SKM-1 treated with dmso at 0.1 percent for 144 hours (cell line): ENCODE data around the gene CLMP.
"Not testable (repeated sequence)": the region's sequence is repeated elsewhere in the genome, so short reads cannot be mapped to it uniquely, and the experiment has no call there.

Experiments
- DNase-seq: peaks from one replicate; lab custom pipeline; 2025; ENCODE audit not compliant: unreplicated experiment; lab: John Stamatoyannopoulos, UW

Gene CLMP

GRCh38 chr11:123060277-123061000, 134.6 kb downstream of the CLMP start:
- DNase-seq, result no peak

DNA sequence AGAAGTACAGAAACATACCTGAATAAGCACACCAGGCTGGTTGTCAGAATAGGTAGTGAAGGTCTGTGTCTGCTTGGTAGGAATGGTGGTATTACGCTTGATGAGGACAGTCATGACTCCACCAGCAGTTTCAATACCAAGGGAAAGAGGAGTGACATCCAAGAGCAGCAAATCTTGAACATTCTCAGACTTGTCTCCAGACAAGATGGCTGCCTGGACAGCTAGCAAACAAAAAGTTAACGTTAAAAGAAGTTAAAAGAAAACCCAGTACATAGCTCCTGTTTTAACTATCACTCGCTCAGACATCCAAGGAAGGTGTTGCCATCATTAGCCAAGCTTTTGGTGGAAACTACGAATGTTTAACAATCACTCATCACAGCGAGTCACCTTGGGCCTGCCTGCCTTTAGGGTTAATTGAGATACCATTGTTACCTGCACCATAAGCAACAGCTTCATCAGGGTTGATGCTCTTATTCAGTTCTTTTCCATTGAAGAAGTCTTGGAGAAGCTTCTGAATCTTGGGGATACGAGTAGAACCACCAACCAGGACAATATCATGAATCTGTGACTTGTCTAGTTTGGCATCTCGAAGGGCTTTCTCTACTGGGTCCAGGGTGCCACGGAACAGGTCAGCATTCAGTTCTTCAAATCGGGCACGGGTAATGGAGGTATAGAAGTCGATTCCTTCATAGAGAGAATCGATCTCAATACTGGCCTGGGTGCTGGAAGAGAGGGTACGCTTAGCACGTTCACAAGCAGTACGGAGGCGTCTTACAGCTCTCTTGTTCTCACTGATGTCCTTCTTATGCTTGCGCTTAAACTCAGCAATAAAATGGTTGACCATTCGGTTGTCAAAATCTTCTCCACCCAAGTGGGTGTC, 135.8 kb downstream of the CLMP start:
- DNase-seq, result not testable (repeated sequence)

DNA sequence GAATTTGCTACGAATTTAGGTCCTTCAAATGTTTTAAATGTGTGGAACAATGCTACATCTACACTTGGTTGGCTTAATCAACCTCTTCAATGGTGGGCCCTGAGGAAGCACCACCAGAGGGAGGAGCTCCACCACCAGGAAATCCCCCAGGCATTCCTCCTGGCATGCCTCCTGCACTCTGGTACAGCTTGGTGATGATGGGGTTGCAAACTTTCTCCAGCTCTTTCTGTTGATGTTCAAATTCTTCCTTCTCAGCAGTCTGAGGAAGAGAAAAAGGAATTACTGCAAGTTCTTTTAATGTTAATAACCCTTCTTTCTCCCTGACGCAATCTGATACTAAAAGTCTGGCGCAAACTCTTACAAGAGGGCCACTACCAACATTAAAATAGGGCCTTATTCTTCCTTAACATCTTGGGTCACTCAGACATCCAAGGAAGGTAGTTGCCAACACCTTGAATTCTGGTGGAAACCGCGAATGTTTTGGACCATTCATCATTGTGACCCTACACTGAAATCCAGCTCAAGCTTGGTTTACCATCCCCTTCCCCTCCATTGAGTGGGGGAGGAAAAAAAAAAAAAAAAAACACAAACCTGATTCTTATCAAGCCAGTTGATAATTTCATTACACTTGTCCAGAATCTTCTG, 137.3 kb downstream of the CLMP start:
- no peak for DNase-seq

- no peak for DNase-seq
Measured at GRCh38 chr11:123056835-123057491, 138.1 kb downstream of the CLMP start.

- DNase-seq, result no peak
Measured at GRCh38 chr11:123055191-123055901, 139.7 kb downstream of the CLMP start.

DNA sequence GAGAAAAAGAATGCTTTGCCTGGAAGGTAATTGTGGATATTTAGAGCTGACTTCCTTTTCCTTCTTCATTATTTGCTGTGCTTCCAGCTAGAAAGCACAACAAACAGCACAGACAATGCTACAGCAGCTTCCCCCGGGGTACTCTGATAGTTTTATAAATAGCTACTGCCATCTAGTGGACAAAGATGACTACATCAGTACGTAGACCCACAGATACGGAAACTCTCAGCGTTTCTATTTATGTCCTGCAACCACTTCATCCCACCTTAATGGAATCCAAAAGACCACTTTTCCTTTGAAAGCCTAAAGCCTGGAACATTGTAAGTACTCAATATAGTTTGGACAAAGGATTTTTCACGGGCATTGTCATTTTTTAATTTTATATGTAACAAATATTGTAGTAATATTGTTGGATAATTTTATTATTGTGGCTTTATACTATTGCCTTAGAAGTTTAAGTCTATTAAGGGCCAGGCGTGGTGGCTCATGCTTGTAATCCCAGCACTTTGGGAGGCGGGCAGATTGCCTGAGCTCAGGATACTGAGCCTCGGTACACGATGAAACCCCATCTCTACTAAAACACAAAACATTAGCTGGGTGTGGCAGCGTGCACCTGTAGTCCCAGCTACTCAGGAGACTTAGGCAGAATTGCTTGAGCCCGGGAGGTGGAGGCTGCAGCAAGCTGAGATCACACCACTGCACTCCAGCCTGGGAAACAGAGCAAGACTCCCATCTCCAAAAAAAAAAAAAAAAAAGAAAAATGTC, 140.6 kb downstream of the CLMP start:
- DNase-seq, result peak; percentile 83

DNA sequence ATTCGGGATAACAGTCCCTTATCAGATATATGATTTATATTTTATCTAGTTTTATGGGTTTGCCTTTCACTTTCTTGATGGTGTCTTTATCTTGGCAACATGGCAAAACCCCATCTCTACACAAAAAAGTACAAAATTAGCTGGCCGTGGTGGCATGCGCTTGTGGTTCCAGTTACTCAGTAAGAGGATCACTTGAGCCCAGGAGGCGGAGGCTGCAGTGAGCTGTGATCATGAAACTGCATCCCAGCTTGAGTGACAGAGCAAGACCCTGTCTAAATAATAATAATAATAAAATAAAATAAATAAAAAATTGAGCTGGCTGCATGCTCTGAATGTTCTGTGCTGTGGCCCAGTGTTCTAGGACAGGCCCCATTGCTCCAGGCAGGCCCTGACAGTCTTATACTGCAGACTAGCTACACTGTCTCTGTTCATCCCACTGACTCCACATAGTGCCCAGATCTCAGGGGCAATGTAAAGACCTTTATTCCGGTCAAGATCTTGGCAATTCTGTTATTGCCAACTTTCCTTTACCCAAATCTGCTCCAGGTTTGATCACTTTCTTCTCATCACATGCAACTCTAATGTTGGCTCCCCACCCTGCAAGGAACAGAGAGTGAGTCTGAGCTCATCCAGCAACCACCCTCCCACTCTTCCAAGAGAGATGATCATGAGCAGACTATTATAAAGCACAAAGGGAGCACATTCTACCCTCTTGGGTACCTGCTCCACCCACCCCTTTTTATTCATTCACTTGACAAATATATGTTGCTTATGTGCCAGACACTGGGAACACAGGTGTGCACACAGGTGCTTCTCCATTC, 141.9 kb downstream of the CLMP start:
- no peak for DNase-seq

DNA sequence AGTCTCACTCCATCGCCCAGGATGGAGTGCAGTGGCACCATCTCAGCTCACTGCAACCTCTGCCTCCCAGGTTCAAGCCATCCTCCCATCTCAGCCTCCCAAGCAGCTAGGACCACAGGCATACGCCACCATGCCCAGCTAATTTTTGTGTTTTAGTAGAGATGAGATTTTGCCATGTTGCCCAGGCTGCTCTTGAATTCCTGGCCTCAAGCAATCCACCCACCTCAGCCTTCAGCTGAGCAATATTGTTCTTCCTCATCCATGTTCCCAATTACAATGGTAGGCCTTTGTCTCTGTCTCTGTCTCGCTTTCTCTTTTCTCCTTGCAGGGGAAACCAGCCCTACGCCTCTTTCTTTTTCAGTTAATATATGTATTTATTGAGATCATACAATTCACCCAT, 143.4 kb downstream of the CLMP start:
- no peak for DNase-seq

DNA sequence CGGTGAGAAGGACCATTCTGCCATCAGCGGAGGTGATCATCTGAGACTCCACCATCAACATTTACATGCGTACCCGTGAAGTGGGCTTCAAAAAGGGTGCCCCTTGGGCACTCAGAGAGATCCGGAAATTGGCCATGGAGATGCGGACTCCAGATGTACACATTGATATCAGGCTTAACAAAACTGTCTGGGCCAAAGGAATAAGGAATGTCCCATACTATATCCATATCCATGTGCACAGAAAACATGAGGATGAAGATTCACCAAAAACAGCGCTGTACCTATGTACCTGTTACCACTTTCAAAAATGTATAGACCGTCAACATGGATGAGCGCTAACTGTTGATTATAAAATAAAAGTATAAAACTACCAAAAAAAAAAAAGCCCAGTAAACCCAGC, 143.9 kb downstream of the CLMP start:
- no peak for DNase-seq

- no peak for DNase-seq
Measured at GRCh38 chr11:123047947-123048293, 147.1 kb downstream of the CLMP start.

DNA sequence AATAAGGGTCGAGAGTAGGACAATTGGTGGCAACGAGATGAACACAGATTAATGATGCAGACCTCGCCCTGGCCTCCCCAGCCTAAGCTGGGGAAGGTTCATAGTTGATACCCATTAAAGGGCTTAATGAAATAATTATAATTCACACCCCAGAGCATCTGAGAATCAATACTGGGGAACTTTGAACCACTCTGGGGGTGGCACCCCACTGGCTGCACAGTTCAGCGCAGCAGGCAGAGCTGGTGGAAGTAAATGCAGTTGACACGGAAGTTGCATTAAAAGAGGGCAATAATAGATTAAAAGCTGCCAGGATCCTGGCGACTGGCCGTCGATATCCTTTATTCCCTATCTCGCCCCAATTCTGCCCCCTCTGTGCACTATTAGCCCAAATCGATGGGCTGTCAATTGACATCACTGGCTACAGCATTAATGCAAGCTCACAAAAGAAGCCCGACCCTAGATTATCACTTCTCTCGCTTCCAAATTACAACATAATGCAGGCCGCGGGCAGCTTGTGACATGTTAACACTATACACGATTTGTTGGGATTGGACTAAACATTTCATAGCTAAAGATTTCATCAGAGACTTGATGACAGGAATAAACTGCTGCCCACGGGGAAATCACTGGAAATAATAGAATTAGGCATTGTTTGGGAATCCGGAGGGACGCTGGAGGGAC, 147.6 kb downstream of the CLMP start:
- DNase-seq, result no peak

- no peak for DNase-seq
Measured at GRCh38 chr11:123046473-123047259, 148.4 kb downstream of the CLMP start.

DNA sequence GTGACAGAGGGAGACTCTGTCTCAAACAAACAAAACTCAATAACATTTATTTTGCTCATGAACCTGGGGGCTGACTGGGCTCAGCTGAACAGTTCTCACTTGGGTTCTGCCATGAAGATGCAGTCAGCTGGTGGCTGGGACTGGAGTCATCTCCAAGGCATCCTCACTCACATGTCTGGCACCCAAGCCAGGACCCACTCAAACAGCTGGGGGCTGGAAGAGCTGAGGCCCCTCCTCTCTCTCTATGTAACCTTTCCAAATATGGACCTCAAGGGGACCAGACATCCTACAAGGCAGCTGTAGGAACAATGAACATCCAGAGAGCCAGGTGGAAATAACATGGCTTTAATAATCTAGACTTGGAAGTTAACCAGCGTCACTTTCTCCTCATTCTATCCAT, 149.9 kb downstream of the CLMP start:
- no peak for DNase-seq

- DNase-seq, result no peak
Measured at GRCh38 chr11:123041185-123041584, 153.9 kb downstream of the CLMP start.

DNA sequence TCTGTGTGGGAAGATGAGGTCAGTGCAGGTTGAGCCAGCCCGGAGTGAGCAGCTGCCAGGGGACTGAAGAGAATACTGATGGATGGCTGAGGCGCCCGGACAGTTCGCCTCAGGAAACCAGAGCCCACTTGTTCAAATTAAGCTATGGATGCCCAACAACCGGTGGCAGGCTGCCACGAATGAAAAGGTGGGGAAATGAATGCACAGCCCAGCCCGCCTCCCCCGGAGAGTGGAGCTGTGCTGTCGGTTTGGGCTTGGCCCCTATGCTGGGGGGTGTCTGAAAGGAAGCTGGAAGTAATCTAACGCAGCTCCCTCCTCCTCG, 155.0 kb downstream of the CLMP start:
- no peak for DNase-seq

DNA sequence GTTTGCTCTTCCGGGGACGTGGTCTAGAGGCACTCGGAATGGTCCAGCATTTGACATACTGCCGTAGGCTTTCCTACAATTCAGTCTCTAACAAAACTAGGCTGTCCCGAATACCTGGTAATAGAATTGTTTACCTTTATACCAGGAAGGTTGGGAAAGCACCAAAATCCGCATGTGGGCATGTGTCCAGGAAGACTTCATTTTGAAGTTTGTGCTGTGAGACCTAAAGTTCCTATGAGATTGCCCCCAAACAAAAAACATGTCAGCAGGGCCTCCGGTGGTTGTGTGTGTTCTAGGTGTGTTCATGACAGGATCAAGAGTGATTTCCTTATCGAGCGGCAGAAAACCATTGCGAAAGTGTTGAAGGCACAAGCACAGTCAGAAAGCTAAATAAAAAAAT, 159.2 kb downstream of the CLMP start:
- no peak for DNase-seq

- DNase-seq, result peak; percentile 92
Measured at GRCh38 chr11:123034597-123034996, 160.5 kb downstream of the CLMP start.

DNA sequence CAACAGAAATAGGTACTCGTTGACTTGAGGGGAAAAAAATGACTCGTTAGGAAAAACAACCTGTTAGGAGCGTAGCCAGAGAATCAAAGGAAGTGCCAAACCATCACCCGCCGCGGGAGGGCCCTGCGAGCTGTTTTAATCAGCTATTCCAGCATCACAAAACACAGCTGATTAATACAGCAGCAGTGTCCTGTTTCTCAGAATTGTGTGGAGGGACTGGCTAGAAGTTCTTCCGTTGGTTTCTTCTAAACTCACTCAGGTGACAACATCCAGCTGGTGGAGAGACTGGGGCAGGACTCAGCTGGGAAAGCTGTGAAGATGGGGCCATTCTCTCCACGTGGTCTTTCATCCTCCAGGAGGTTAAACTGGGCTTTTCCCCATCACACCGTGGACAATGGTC, 161.2 kb downstream of the CLMP start:
- no peak for DNase-seq
